Measurements from ENCODE around the gene NEUROD4.

DNA sequence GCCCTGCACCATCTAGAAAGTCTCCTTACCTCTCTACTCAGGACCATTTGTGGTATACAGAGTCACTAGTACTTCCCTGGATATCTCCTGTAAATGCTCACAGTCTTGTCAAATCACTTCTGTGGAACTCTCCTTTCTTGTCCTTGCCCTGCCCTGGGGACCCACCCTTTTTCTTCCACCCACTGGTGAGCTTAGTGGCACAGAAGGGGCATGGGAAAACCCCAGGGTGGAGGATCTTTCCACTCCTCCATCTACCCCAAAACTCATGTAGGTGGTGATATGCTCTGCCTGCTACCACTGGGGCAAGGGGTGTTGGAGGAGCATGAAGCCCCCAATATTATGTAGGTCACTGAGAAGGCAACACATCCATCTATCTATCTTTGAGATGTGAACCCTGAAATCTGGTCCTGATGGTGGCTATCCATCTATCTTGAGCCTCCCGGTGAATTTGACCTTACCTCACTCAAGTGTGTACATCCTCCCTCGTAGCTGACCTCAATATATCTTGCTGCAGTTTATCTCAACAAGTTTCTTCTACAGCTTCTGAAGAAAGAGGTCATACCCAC is 36.2 kb upstream of the NEUROD4 start:
- TF ChIP-seq, protein P1, sequence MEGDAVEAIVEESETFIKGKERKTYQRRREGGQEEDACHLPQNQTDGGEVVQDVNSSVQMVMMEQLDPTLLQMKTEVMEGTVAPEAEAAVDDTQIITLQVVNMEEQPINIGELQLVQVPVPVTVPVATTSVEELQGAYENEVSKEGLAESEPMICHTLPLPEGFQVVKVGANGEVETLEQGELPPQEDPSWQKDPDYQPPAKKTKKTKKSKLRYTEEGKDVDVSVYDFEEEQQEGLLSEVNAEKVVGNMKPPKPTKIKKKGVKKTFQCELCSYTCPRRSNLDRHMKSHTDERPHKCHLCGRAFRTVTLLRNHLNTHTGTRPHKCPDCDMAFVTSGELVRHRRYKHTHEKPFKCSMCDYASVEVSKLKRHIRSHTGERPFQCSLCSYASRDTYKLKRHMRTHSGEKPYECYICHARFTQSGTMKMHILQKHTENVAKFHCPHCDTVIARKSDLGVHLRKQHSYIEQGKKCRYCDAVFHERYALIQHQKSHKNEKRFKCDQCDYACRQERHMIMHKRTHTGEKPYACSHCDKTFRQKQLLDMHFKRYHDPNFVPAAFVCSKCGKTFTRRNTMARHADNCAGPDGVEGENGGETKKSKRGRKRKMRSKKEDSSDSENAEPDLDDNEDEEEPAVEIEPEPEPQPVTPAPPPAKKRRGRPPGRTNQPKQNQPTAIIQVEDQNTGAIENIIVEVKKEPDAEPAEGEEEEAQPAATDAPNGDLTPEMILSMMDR (conservative IDR thresholded peaks at IDR 0.05; ENCODE audit: low read depth, low read length) = no peak
- no peak for TF ChIP-seq EZH2phosphoT487 (IDR thresholded peaks at IDR 0.05; ENCODE audit: borderline replicate concordance, low read length)

Data from PC-3 (cell line).